Erythroblast (primary cell): Measurements from ENCODE around the gene HOXB13.

Experiments
- DNase-seq, 2 experiments: peaks; one replicate each; lab custom pipeline; 2025; lab: John Stamatoyannopoulos, UW
- GATA1 ChIP-seq: IDR thresholded peaks from 2 replicates; pipeline ENCODE4 v1.6.1; 2011; ENCODE audit warnings: low read depth, mild to moderate bottlenecking, control low read depth, low read length, moderate library complexity
- POLR2A ChIP-seq: IDR thresholded peaks from 2 replicates; pipeline ENCODE4 v1.6.1; 2011; ENCODE audit warnings: mild to moderate bottlenecking, low read length

The HOXB13 gene

DNA sequence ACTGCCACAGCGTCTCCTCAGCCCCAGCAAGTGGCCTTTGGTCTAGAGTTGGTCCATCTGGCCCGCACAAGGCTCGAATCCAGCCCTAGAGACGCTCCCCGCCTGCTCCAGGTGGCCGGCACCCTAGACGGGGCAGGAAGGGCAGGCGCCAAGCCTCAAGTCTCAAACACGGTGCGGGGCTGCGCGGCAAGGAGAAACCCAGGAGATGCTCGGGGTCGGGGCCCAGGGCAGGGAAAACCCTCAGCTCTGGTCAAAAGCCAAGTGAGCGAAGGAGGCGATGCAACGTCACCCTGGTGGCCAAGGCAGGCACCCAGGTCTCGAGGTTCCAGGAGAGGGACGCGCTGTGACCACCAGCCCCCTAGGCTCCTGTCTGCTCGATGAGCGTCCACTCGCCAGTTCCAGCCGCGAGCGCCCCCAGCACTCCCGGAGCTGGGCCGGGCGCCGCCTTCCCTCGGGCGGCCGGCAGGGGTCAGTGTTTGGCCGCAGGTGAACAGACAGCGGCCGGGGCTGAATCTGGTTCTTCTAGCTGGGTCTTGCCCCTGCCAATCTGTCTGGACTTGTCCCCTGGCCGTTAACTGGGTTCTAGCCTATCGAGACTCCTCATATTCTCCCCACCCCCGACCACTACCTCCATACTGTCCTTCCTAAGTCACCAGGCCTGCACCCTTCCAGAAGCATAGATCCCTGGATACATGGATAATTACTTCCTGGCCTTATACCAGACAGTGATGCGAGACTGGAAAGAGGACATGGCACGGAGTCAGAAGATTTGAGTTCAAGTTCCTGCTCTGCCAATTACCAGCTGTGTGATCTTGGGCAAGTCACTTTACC lies 50.2 kb downstream of the HOXB13 start:
- TF ChIP-seq GATA1 (no peak), POLR2A (no peak)
- peak; percentile 61 to 78 for DNase-seq

GRCh38 chr17:48676963-48677558 lies 51.5 kb downstream of the HOXB13 start:
- TF ChIP-seq POLR2A (no peak), GATA1 (no peak)

More at GRCh38 chr17:48676963-48677558, 51.5 kb downstream of the HOXB13 start:
- DNase-seq: no peak
